B cell (primary cell): ENCODE measurements around the gene FCN2. TPM values are rescaled to one million over a fixed set of nuclear protein-coding genes. Genes with fewer than 3 reads are reported as not detected.

Source experiments
- ATAC-seq: fragments of 200-7000 bp; cut with Tn5 transposase; one replicate; pipeline ENCODE4 v1.10.0; 2021; ENCODE audit warnings: low read depth, mild to moderate bottlenecking, moderate number of reproducible peaks, moderate library complexity
- CTCF ChIA-PET: fragments of 350-600 bp; sonication (Branson Sonifier 250); formaldehyde crosslinking; loops from one replicate; lab custom pipeline; 2021; ENCODE audit warnings: antibody characterized with exemption, inconsistent platforms; lab: Charles Lee
- POLR2A ChIA-PET: fragments of 350-600 bp; sonication (Branson Sonifier 250); formaldehyde crosslinking; loops from one replicate; lab custom pipeline; 2021; ENCODE audit warnings: antibody characterized with exemption; lab: Charles Lee
- DNase-seq: peaks from one replicate; pipeline ENCODE4 v3.0.0; 2013
- H2AFZ ChIP-seq: 2 replicates; pipeline ENCODE4 v1.6.1; 2012; ENCODE audit warnings: mild to moderate bottlenecking, low read depth, low read length; ENCODE audit not compliant: insufficient read depth, poor library complexity, severe bottlenecking
- H3K27ac ChIP-seq, 2 donors: 1 replicate in 1 of 2; 2 replicates in 1 of 2; pipeline ENCODE4 v1.5.1; 2012 to 2013; ENCODE audit warnings: low read length in 2 of 2, mild to moderate bottlenecking in 2 of 2, moderate library complexity in 1 of 2
- H3K27me3 ChIP-seq, 4 experiments: fragments of 200-600 bp in 1 of 4; sonication (generic) in 1 of 4; replicated peaks in 1 of 4; 1 replicate in 2 of 4; 2 replicates in 2 of 4; pipeline versions ENCODE4 v1.6.1 to v1.7.0; 2013 to 2016; ENCODE audit warnings: low read length in 3 of 4, mild to moderate bottlenecking in 2 of 4, mixed read lengths in 1 of 4, moderate library complexity in 1 of 4; ENCODE audit not compliant: insufficient read depth in 4 of 4, control insufficient read depth in 3 of 4; ENCODE audit errors: control extremely low read depth in 1 of 4
- H3K36me3 ChIP-seq, 2 experiments: replicated peaks in 1 of 2; 1 replicate in 1 of 2; 2 replicates in 1 of 2; pipeline versions ENCODE4 v1.6.1 to v1.7.1; 2013; ENCODE audit warnings: low read length in 1 of 2; ENCODE audit not compliant: insufficient read depth in 2 of 2, control insufficient read depth in 1 of 2; ENCODE audit errors: control extremely low read depth in 1 of 2, extremely low read depth in 1 of 2
- H3K4me1 ChIP-seq, 2 donors: fragments of 200-600 bp in 1 of 2; sonication (generic) in 1 of 2; 1 replicate in 1 of 2; 2 replicates in 1 of 2; pipeline versions ENCODE4 v1.5.1 to v1.6.1; 2013 to 2017; ENCODE audit warnings: low read length in 2 of 2; ENCODE audit not compliant: control insufficient read depth in 2 of 2, insufficient read depth in 2 of 2
- H3K4me2 ChIP-seq: replicated peaks from 2 replicates; pipeline ENCODE3; 2012; ENCODE audit warnings: mild to moderate bottlenecking, low read depth, low read length; ENCODE audit not compliant: poor library complexity, severe bottlenecking
- H3K4me3 ChIP-seq, 5 experiments: fragments of 200-600 bp in 1 of 5; sonication (generic) in 1 of 5; 1 replicate in 3 of 5; 2 replicates in 2 of 5; pipeline versions ENCODE4 v1.5.1 to v1.7.0; 2011 to 2016; ENCODE audit warnings: low read length in 4 of 5, mild to moderate bottlenecking in 4 of 5, low read depth in 2 of 5, control low read depth in 1 of 5, moderate library complexity in 1 of 5; ENCODE audit not compliant: insufficient read depth in 1 of 5; ENCODE audit errors: control extremely low read depth in 1 of 5, extremely low read depth in 1 of 5
- H3K79me2 ChIP-seq: fragments of 200-600 bp; sonication (generic); one replicate; pipeline ENCODE4 v1.6.0; 2016; ENCODE audit warnings: low read length; ENCODE audit not compliant: control insufficient read depth, insufficient read depth
- H3K9ac ChIP-seq: fragments of 200-600 bp; sonication (generic); 2 replicates; pipeline ENCODE4 v1.6.1; 2017; ENCODE audit warnings: mild to moderate bottlenecking, low read length, moderate library complexity
- H3K9me3 ChIP-seq, 3 donors: one replicate each; pipeline versions ENCODE4 v1.6.1 to v1.7.1; 2013; ENCODE audit warnings: low read length in 2 of 3; ENCODE audit not compliant: control insufficient read depth in 2 of 3, insufficient read depth in 1 of 3; ENCODE audit errors: control extremely low read depth in 1 of 3
- H4K20me1 ChIP-seq: 2 replicates; pipeline ENCODE4 v1.6.0; 2012; ENCODE audit warnings: mild to moderate bottlenecking, low read length; ENCODE audit not compliant: insufficient read depth, control insufficient read depth, poor library complexity, severe bottlenecking
- H3K27ac Mint-ChIP-seq: one replicate; pipeline ENCODE4 v1.8.0; 2021; ENCODE audit warnings: mixed read lengths
- H3K27me3 Mint-ChIP-seq: one replicate; pipeline ENCODE4 v1.8.0; 2021; ENCODE audit warnings: mixed read lengths
- H3K4me1 Mint-ChIP-seq: one replicate; pipeline ENCODE4 v1.8.0; 2021; ENCODE audit warnings: mixed read lengths
- H3K4me3 Mint-ChIP-seq: one replicate; pipeline ENCODE4 v1.8.0; 2021; ENCODE audit warnings: mixed read lengths
- H3K9me3 Mint-ChIP-seq: one replicate; pipeline ENCODE4 v1.8.0; 2022; ENCODE audit warnings: mixed read lengths; ENCODE audit not compliant: insufficient read depth
- EZH2 ChIP-seq: IDR thresholded peaks from 2 replicates; pipeline ENCODE4 v1.6.1; 2012; ENCODE audit warnings: borderline replicate concordance, low read depth, mild to moderate bottlenecking, moderate library complexity, low read length; ENCODE audit not compliant: insufficient read depth, poor library complexity, severe bottlenecking
- WGBS: methylation state at CpG from one replicate; pipeline ENCODE4 v1.1.5; 2013; ENCODE audit warnings: missing lambda C conversion rate; ENCODE audit not compliant: insufficient coverage; 5-methylcytosine and 5-hydroxymethylcytosine counted together
- intact Hi-C: fragments of 100-400 bp; cut with micrococcal nuclease; formaldehyde crosslinking; loops from one replicate; pipeline ENCODE4 v1.10.0; 2022
- polyA plus RNA-seq: library from polyadenylated mRNA; depleted of rRNA; stranded (reverse); fragments of >200 nt; gene quantifications from 2 replicates; pipeline ENCODE4 v1.2.3, GENCODE V29; 2012
- total RNA-seq, 2 donors: library from RNA; stranded (reverse); fragments of 120-200 nt in 1 of 2; gene quantifications; 1 replicate in 1 of 2; 2 replicates in 1 of 2; pipeline versions ENCODE4 v1.2.3 to v1.2.4, GENCODE V29; 2013 to 2022
- TF ChIP-seq, protein P1 (sequence below): fragments of 200-600 bp; IDR thresholded peaks from one replicate; pipeline ENCODE4 v1.8.0; 2022; ENCODE audit warnings: antibody characterized with exemption, mild to moderate bottlenecking

Gene FCN2
- total and polyA plus RNA-seq, 2 donors (not counting 1 experiment from before 2014, with no cell fraction given): not detected

- Histone ChIP-seq H3K79me2 (no peaks in the 10 kb centered on the region), H3K27ac (no peak overlapping the region), H3K9ac (no peak overlapping the region), H3K4me2 (no peak overlapping the region), H3K4me3 (no peak overlapping the region), H3K27me3 (peaks cover 0 to 19% (median 2%) of the 10 kb centered on the region in 4 experiments), H3K9me3 (peaks cover 0 to 6% (median 3%) of the 10 kb centered on the region in 3 donors), H4K20me1 (no peaks in the 10 kb centered on the region), H3K4me1 (peaks cover 0 to 5% of the 10 kb centered on the region in 2 donors), H2AFZ (no peak overlapping the region), H3K36me3 (no peaks in the 10 kb centered on the region)
- intact Hi-C loops: no loop called here
- ChIA-PET CTCF (no interaction called here), POLR2A (no interaction called here)
- Mint-ChIP-seq H3K27ac (no peak overlapping the region), H3K4me1 (no peaks in the 10 kb centered on the region), H3K27me3 (peaks cover 8% of the 10 kb centered on the region), H3K4me3 (no peak overlapping the region), H3K9me3 (peaks cover 2% of the 10 kb centered on the region)
- DNase-seq: no peak
- no peak for TF ChIP-seq EZH2
- TF ChIP-seq, protein P1, sequence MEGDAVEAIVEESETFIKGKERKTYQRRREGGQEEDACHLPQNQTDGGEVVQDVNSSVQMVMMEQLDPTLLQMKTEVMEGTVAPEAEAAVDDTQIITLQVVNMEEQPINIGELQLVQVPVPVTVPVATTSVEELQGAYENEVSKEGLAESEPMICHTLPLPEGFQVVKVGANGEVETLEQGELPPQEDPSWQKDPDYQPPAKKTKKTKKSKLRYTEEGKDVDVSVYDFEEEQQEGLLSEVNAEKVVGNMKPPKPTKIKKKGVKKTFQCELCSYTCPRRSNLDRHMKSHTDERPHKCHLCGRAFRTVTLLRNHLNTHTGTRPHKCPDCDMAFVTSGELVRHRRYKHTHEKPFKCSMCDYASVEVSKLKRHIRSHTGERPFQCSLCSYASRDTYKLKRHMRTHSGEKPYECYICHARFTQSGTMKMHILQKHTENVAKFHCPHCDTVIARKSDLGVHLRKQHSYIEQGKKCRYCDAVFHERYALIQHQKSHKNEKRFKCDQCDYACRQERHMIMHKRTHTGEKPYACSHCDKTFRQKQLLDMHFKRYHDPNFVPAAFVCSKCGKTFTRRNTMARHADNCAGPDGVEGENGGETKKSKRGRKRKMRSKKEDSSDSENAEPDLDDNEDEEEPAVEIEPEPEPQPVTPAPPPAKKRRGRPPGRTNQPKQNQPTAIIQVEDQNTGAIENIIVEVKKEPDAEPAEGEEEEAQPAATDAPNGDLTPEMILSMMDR: no peak
- ATAC-seq: no peak
- WGBS: 88% methylated on average over 17 of the region's 23 CpGs
Measured at GRCh38 chr9:134913713-134914500, 33.3 kb downstream of the FCN2 start.

DNA sequence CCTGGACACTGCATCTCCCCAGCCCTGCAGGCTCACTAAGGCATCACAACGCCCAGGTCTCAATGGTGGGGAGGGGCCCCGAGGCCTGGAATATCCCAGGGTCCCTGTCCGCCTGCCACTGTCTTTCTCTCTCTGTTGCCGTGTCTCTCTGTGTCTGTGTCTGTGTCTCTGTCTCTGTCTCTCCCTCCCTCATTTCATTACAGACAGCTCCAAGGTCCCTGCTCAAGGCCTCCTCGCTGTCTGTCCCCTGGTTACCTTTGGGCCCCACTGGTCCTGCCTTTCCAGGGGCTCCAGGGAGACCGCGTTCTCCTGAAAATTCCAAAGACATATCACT is 33.9 kb downstream of the FCN2 start:
- intact Hi-C loops: no loop called here
- H3K36me3 ChIP-seq: no peaks in the 10 kb centered on the region
- no peak overlapping the region for H3K4me3 ChIP-seq
- peaks cover 0 to 5% of the 10 kb centered on the region in 2 donors for H3K4me1 ChIP-seq
- Mint-ChIP-seq H3K4me3 (no peak overlapping the region), H3K27ac (no peak overlapping the region), H3K4me1 (no peaks in the 10 kb centered on the region), H3K9me3 (peaks cover 2% of the 10 kb centered on the region), H3K27me3 (peaks cover 8% of the 10 kb centered on the region)
- H3K79me2 ChIP-seq: no peaks in the 10 kb centered on the region
- ATAC-seq (no peak), DNase-seq (no peak)
- peaks cover 0 to 19% (median 2%) of the 10 kb centered on the region in 4 experiments for H3K27me3 ChIP-seq
- peaks cover 0 to 12% (median 8%) of the 10 kb centered on the region in 3 donors for H3K9me3 ChIP-seq
- WGBS: 90% methylated on average over 7 of the region's 7 CpGs
- no peaks in the 10 kb centered on the region for H4K20me1 ChIP-seq
- no peak overlapping the region for H3K9ac ChIP-seq
- no peak overlapping the region for H3K27ac ChIP-seq
- H2AFZ ChIP-seq: no peak overlapping the region
- TF ChIP-seq, protein P1: no peak
- TF ChIP-seq EZH2: no peak
- H3K4me2 ChIP-seq: no peak overlapping the region
- CTCF ChIA-PET: no interaction called here
- POLR2A ChIA-PET: no interaction called here
